Measurements from ENCODE around the gene CGNL1.

Gene CGNL1

GRCh38 chr15:57439128-57440027 is 63.1 kb downstream of the CGNL1 start:
- TF ChIP-seq REST (IDR thresholded peaks at IDR 0.05; ENCODE audit: insufficient read depth in 1 of 2, low read depth in 2 of 2, low read length in 2 of 2) (no peak), POLR2AphosphoS5 (IDR thresholded peaks at IDR 0.05; ENCODE audit: low read depth, low read length) (no peak), SIN3A (IDR thresholded peaks at IDR 0.05; ENCODE audit: borderline replicate concordance, insufficient read depth, low read length) (no peak), FOXP2 (optimal IDR thresholded peaks at IDR 0.05; ENCODE audit: borderline replicate concordance, extremely low read depth, extremely low read length, insufficient read depth) (no peak), TAF1 (IDR thresholded peaks at IDR 0.05; ENCODE audit: borderline replicate concordance, insufficient read depth, low read length) (no peak)

GRCh38 chr15:57440167-57440566 is 63.9 kb downstream of the CGNL1 start:
- TF ChIP-seq TAF1 (IDR thresholded peaks at IDR 0.05; ENCODE audit: borderline replicate concordance, insufficient read depth, low read length) (no peak), FOXP2 (optimal IDR thresholded peaks at IDR 0.05; ENCODE audit: borderline replicate concordance, extremely low read depth, extremely low read length, insufficient read depth) (no peak), REST (IDR thresholded peaks at IDR 0.05; ENCODE audit: insufficient read depth in 1 of 2, low read depth in 2 of 2, low read length in 2 of 2) (no peak), SIN3A (IDR thresholded peaks at IDR 0.05; ENCODE audit: borderline replicate concordance, insufficient read depth, low read length) (no peak), POLR2AphosphoS5 (IDR thresholded peaks at IDR 0.05; ENCODE audit: low read depth, low read length) (no peak)

GRCh38 chr15:57440799-57441198 is 64.5 kb downstream of the CGNL1 start:
- no peak for TF ChIP-seq SIN3A (IDR thresholded peaks at IDR 0.05; ENCODE audit: borderline replicate concordance, insufficient read depth, low read length)
- TF ChIP-seq FOXP2 (optimal IDR thresholded peaks at IDR 0.05; ENCODE audit: borderline replicate concordance, extremely low read depth, extremely low read length, insufficient read depth): no peak
- no peak for TF ChIP-seq REST (IDR thresholded peaks at IDR 0.05; ENCODE audit: insufficient read depth in 1 of 2, low read depth in 2 of 2, low read length in 2 of 2)

- TF ChIP-seq TAF1 (IDR thresholded peaks at IDR 0.05; ENCODE audit: borderline replicate concordance, insufficient read depth, low read length): no peak
- TF ChIP-seq POLR2AphosphoS5 (IDR thresholded peaks at IDR 0.05; ENCODE audit: low read depth, low read length): no peak
- no peak for TF ChIP-seq SIN3A (IDR thresholded peaks at IDR 0.05; ENCODE audit: borderline replicate concordance, insufficient read depth, low read length)
- TF ChIP-seq REST (IDR thresholded peaks at IDR 0.05; ENCODE audit: insufficient read depth in 1 of 2, low read depth in 2 of 2, low read length in 2 of 2): no peak
- no peak for TF ChIP-seq FOXP2 (optimal IDR thresholded peaks at IDR 0.05; ENCODE audit: borderline replicate concordance, extremely low read depth, extremely low read length, insufficient read depth)
Observed at GRCh38 chr15:57442335-57442734, 66.0 kb downstream of the CGNL1 start.
